Activated T-cell treated with anti-CD3 and anti-CD28 coated beads for 48 hours (primary cell): ENCODE results near the gene IL10.

Source experiments
- DNase-seq: peaks from one replicate; pipeline ENCODE4 v3.0.0-alpha.2; 2020; ENCODE audit warnings: low read depth

The IL10 gene

GRCh38 chr1:206734499-206735142, 37.7 kb downstream of the IL10 start:
- peak; percentile 68 for DNase-seq

- no peak for DNase-seq
These were observed 39.3 kb downstream of the IL10 start for GRCh38 chr1:206732992-206733391.

GRCh38 chr1:206732508-206732907, 39.8 kb downstream of the IL10 start:
- no peak for DNase-seq

- no peak for DNase-seq
These were observed 42.8 kb downstream of the IL10 start for GRCh38 chr1:206729507-206729906.

- DNase-seq = no peak
These were observed 43.2 kb downstream of the IL10 start for GRCh38 chr1:206729050-206729449.

GRCh38 chr1:206728697-206728987, 43.7 kb downstream of the IL10 start:
- DNase-seq = no peak

GRCh38 chr1:206727981-206728696, 44.2 kb downstream of the IL10 start:
- DNase-seq = no peak

- DNase-seq = peak; percentile 51
These were observed 47.0 kb downstream of the IL10 start for GRCh38 chr1:206725109-206725963.

GRCh38 chr1:206723805-206724472, 48.4 kb downstream of the IL10 start:
- DNase-seq = no peak

GRCh38 chr1:206723462-206723804, 48.9 kb downstream of the IL10 start:
- DNase-seq = no peak

GRCh38 chr1:206722751-206723461, 49.4 kb downstream of the IL10 start:
- no peak for DNase-seq

- no peak for DNase-seq
These were observed 50.8 kb downstream of the IL10 start for GRCh38 chr1:206721454-206721853.

- DNase-seq = no peak
These were observed 53.0 kb downstream of the IL10 start for GRCh38 chr1:206719169-206719839.

- no peak for DNase-seq
These were observed 54.7 kb downstream of the IL10 start for GRCh38 chr1:206717674-206717989.
